DND-41 (cell line): ENCODE results near the gene TTC23.

Experiments
- ATAC-seq: fragments of 200-7000 bp; cut with Tn5 transposase; 3 replicates; pipeline ENCODE4 v1.9.1; 2021; ENCODE audit warnings: low read depth; ENCODE audit not compliant: insufficient read depth
- DNase-seq: peaks from one replicate; pipeline ENCODE4 v3.0.0-alpha.2; 2020
- H2AFZ ChIP-seq: 2 replicates; pipeline ENCODE4 v1.6.0; 2012; ENCODE audit warnings: low read depth, low read length
- H3K27ac ChIP-seq: 2 replicates; pipeline ENCODE4 v1.5.1; 2012; ENCODE audit warnings: low read length, inconsistent platforms
- H3K27me3 ChIP-seq: fragments of 200-600 bp; sonication (generic); 2 replicates; pipeline ENCODE4 v1.6.0; 2012; ENCODE audit warnings: low read length, mild to moderate bottlenecking, inconsistent platforms; ENCODE audit not compliant: insufficient read depth, poor library complexity
- H3K36me3 ChIP-seq: 2 replicates; pipeline ENCODE4 v1.5.1; 2012; ENCODE audit warnings: low read length, inconsistent platforms; ENCODE audit not compliant: insufficient read depth
- H3K4me1 ChIP-seq: 2 replicates; pipeline ENCODE4 v1.5.1; 2012; ENCODE audit warnings: mild to moderate bottlenecking, low read length; ENCODE audit not compliant: insufficient read depth
- H3K4me2 ChIP-seq: 2 replicates; pipeline ENCODE4 v1.6.0; 2012; ENCODE audit warnings: mild to moderate bottlenecking, moderate library complexity, low read length, inconsistent platforms; ENCODE audit not compliant: insufficient read depth
- H3K4me3 ChIP-seq, 2 experiments: fragments of 200-600 bp in 1 of 2; shearing (Covaris generic) in 1 of 2; 2 replicates each; pipeline ENCODE4 v1.5.1; 2012 to 2016; ENCODE audit warnings: inconsistent platforms in 2 of 2, low read length in 2 of 2, mild to moderate bottlenecking in 2 of 2, low read depth in 1 of 2, moderate library complexity in 1 of 2
- H3K79me2 ChIP-seq: 2 replicates; pipeline ENCODE4 v1.6.0; 2012; ENCODE audit warnings: low read length, inconsistent platforms; ENCODE audit not compliant: insufficient read depth
- H3K9ac ChIP-seq: 2 replicates; pipeline ENCODE4 v1.6.0; 2012; ENCODE audit warnings: low read depth, mild to moderate bottlenecking, inconsistent platforms, low read length, moderate library complexity
- H3K9me3 ChIP-seq: 2 replicates; pipeline ENCODE4 v1.5.1; 2012; ENCODE audit warnings: low read length, moderate library complexity, mild to moderate bottlenecking, inconsistent platforms; ENCODE audit not compliant: insufficient read depth, severe bottlenecking
- H4K20me1 ChIP-seq: 2 replicates; pipeline ENCODE4 v1.6.0; 2012; ENCODE audit warnings: low read length; ENCODE audit not compliant: insufficient read depth
- CTCF ChIP-seq: IDR thresholded peaks from 2 replicates; pipeline ENCODE4 v1.5.1; 2012; ENCODE audit warnings: borderline replicate concordance, low read length, moderate library complexity, mild to moderate bottlenecking; ENCODE audit not compliant: poor library complexity, severe bottlenecking; ENCODE audit errors: extremely low read depth
- EZH2 ChIP-seq: IDR thresholded peaks from 3 replicates; pipeline ENCODE4 v1.6.1; 2012; ENCODE audit warnings: borderline replicate concordance, low read depth, mild to moderate bottlenecking, moderate library complexity, low read length, inconsistent platforms; ENCODE audit not compliant: severe bottlenecking

The TTC23 gene

DNA sequence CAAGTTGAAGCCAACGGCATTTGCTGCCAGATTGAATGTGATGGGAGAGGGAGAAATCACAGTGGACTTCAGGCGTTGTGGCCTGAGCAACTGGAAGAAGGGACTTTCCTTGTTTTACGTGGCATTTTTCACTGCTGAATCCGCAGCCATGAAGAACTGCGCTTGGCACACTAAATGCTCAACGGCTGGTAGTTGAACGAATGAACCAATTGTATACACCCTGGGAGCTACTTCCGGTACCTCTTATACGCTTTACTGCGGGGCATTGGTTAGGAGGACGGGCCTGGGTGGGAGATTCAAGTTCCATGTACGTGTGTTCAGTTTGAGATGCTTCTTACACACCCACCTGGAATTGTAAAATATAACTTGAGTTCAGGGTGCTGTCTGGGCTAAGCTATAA is 139.3 kb downstream of the TTC23 start:
- Histone ChIP-seq H3K27ac (no peak overlapping the region), H4K20me1 (no peaks in the 10 kb centered on the region), H2AFZ (no peak overlapping the region), H3K4me3 (no peak overlapping the region), H3K4me2 (no peak overlapping the region), H3K9ac (no peak overlapping the region), H3K27me3 (no peaks in the 10 kb centered on the region), H3K4me1 (peaks cover 4% of the 10 kb centered on the region; the same call in 1 of the 2 replicates), H3K79me2 (no peaks in the 10 kb centered on the region), H3K9me3 (no peaks in the 10 kb centered on the region), H3K36me3 (no peaks in the 10 kb centered on the region)
- DNase-seq, result no peak
- ATAC-seq, result no peak
- no peak for TF ChIP-seq EZH2
- no peak for TF ChIP-seq CTCF

- Histone ChIP-seq H2AFZ (no peak overlapping the region), H3K4me2 (no peak overlapping the region), H3K4me1 (peaks cover 4% of the 10 kb centered on the region; the same call in 1 of the 2 replicates), H3K4me3 (no peak overlapping the region), H3K79me2 (no peaks in the 10 kb centered on the region), H3K9ac (no peak overlapping the region), H3K36me3 (no peaks in the 10 kb centered on the region), H3K27ac (no peak overlapping the region), H3K9me3 (no peaks in the 10 kb centered on the region), H3K27me3 (no peaks in the 10 kb centered on the region), H4K20me1 (no peaks in the 10 kb centered on the region)
- DNase-seq (no peak), ATAC-seq (no peak)
- no peak for TF ChIP-seq CTCF
- no peak for TF ChIP-seq EZH2
These were observed 139.8 kb downstream of the TTC23 start for GRCh38 chr15:99109555-99110021.

DNA sequence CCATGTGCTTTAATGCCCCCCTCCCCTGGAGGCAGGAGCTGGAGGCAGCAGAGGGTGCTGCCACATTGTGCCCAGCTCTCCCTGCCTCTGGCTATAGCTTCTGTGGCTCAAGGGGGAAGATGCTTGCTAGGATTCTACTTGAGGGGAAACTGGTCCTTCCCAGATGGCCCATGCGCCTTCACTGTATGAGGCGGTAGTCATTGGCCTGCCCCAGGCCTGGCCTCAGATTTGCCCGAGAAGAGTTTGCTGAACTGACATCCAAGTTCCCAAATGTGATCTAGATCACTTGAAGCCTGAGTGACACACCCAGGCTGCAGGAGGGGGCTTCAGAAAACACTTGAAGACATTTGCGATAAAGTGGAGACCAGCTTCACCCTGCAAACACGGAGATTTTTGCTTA is 140.4 kb downstream of the TTC23 start:
- H3K4me3 ChIP-seq, result no peak overlapping the region
- ATAC-seq (no peak), DNase-seq (no peak)
- no peak overlapping the region for H3K4me2 ChIP-seq
- no peaks in the 10 kb centered on the region for H3K27me3 ChIP-seq
- no peak overlapping the region for H2AFZ ChIP-seq
- TF ChIP-seq CTCF (no peak), EZH2 (no peak)
- H3K36me3 ChIP-seq, result no peaks in the 10 kb centered on the region
- no peaks in the 10 kb centered on the region for H4K20me1 ChIP-seq
- H3K9ac ChIP-seq, result no peak overlapping the region
- H3K9me3 ChIP-seq, result no peaks in the 10 kb centered on the region
- no peaks in the 10 kb centered on the region for H3K79me2 ChIP-seq
- H3K4me1 ChIP-seq, result peaks cover 4% of the 10 kb centered on the region; the same call in 1 of the 2 replicates
- no peak overlapping the region for H3K27ac ChIP-seq
